Hematopoietic multipotent progenitor cell (in vitro differentiated cells): ENCODE data around the gene SLC66A1. TPM values are rescaled to one million over a fixed set of nuclear protein-coding genes. Genes with fewer than 3 reads are reported as not detected.
A peak's percentile ranks its signal among the peaks of the same experiment; 100 is the strongest.

Experiments used
- DNase-seq, 3 donors: peaks; one replicate each; pipeline ENCODE4 v3.0.0-alpha.2; 2011 to 2015; ENCODE audit warnings: low read depth in 2 of 3, low spot score in 2 of 3
- total RNA-seq: library from RNA; depleted of rRNA; stranded (reverse); fragments of >200 nt; gene quantifications from one replicate; pipeline ENCODE4 v1.2.3, GENCODE V29; 2012

Gene SLC66A1
- total RNA-seq, 1 donor, result 21.5 TPM

DNA sequence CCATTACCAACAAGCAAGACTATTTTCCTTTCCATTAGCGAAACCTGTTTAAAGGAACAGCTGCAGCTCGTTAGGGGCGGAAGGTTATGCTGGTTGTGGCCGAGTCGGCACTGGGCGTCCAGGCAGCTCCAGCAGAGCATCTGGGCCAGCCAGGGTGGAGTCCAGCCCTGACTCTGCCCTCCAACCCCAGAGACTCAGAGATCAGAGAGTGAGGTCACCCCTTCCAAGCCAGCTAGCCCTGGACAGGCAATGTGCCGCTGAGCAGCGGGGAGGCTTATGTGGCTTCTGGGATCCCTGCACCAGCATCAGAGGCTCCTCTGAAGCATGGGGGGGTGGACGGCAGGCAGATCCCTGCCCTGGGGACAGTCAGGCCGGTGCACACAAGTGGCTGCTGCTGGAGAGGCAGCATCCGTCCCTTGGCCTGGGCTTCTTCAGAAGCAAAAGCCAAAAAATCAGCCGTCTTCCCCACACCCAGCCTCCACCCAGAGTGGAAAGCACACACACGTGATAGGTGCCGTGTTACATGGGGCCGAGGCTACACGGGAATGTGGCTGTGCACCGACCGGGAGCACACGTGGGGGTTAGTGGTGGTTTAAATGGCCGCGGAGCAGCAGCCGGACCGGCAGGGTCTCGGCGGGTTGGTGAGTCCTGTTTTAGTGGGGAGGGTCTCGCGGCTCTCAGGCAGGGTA lies 30.1 kb downstream of the SLC66A1 start:
- DNase-seq, result no peak

DNA sequence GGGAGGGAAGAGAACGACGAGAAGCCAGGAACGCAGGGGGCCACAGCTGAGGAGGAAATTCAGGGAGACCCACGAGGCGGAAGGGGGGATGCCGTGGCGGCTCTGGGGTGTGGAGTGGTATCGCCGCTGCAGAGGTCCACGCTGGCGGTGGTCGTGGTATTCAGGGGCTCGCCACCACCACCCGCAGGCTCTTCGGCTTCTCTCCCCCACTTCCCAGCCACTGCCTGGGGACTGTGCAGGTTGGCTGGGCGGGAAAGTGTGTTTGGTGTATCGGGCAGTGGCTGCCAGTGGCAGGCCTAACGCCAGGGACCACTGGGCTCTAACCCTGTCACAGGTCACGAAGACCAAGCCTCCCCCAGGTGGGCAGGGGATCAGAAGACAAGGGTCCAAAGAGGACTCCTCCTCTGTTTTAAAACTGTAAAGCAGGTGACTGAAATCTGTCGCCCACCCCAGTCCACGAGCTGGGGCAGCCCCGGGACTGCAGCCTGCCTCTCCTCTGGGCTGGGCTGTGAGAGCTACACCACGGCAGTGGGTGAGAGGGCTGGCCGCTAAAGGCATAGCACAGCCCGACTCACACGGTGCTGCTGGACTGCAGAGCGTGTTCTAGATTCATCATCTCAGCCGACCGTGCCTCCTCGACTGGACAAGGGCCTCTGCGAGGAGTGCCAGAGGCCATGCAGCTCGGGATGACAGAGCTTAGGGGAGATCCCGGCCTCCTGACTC lies 30.9 kb downstream of the SLC66A1 start:
- DNase-seq, result no peak

DNA sequence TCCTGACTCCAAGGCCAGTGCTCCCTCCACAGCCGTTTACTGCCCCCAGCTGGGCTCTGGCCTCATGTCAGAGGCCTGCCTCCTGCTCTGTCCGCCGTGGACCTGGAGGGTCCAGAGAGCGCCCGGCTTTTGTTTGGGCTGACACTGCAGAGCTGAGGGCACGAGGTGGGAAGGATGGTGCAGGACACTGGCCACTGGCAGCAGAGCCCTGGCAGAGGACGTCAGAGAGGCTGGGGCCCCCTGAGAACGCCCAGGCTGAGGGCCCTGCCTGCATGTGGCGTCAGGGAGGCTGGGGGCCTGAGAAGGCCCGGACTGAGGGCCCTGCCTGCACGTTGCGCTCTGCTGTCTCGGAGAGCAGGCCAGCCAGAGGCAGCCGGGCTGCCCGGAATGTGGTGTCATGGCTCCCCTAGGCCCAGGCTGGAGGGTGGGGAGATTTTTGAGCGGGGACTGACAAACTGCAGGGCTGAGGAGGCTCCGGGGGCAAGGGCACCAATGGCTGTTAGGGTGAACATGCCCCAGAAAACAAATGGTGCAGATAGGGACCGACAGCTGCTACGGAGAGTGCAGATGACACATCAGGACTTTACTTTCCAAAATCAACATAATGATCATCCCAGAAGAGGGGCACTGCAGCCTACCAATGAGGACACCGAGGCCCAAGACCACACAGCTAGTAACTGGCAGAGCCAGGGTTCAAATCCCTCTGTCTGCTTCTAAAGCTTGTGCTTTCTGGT lies 31.7 kb downstream of the SLC66A1 start:
- no peak for DNase-seq

DNA sequence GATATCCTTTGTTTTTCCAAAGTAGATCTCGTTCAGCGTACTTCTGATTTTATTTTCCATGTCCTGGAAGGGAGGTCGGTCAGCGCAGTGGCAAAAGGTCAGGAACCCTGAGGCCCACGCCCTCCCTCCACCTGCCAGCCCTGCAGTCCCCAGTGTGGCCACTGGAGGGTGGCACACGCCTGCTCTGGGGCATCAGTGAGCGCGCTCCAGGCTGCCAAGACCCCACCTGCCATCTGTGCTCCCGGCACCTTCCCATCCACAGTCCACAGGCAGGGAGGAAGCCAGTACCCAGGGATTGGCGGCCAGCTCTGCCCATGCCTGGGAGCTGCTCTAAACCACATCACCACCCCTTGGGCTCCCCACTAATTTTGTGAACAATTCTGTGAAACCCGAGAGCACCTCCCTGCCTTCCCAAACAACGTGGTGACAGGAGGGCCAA lies 32.3 kb downstream of the SLC66A1 start:
- peak in 2 of 3 donors; percentile 30 to 52 for DNase-seq

DNA sequence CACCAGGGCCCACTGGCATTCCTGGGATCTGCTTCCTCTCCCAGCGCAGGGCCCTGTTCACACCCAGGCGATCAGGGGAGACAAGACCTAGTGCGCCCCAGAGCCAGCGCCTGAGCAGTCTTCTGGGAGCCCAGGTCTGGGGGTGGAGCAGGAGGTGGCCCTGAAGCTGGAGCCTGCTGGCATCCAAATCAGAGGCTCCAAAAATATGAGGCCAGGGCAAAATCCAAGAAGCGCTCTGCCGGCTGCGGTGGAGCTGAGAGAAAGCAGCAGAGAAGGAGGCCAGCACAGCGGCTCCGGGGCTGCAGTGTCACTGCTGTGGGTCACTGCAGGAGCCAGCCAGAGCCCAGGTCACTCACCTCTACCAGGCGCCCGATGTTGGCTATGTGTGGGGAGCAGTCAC lies 32.7 kb downstream of the SLC66A1 start:
- no peak for DNase-seq

DNA sequence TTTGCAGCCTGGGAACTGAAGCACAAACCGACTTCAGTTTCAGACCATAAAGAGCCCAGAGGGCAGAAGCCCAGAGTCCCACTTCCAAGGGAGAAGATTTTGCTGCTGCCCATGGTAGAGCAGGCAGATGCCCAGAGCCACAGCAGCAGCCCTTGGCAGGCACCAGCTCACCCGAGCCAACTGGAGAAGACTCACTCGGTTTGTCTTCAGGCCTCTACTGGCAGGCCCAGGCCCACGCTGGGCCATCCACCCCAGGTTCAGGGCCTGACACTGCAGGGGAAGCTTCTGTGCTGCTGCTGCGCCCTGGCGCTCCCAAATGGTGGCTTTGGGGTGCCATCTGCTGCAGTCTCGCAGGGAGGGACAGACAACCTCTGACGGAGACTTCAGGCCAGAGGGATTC lies 33.3 kb downstream of the SLC66A1 start:
- DNase-seq, result no peak

DNA sequence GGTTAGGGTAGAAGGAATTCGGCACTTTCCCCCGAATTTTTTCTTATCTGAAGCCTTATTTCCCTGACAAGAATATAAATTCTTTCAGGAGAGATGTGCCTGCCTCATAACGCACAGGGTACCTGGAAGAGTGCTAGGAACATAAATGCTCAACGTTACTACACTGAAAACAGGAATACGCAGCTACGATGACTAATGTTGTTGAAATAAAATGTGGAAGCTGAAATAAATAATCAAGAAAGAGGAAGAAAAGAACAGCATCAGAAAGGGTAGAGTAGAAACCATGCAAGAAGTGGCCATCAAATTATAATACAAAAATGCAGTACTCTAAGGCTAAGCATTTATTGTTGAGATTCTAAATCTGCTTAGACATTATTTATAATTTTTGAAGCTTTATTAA lies 33.9 kb downstream of the SLC66A1 start:
- no peak for DNase-seq

DNA sequence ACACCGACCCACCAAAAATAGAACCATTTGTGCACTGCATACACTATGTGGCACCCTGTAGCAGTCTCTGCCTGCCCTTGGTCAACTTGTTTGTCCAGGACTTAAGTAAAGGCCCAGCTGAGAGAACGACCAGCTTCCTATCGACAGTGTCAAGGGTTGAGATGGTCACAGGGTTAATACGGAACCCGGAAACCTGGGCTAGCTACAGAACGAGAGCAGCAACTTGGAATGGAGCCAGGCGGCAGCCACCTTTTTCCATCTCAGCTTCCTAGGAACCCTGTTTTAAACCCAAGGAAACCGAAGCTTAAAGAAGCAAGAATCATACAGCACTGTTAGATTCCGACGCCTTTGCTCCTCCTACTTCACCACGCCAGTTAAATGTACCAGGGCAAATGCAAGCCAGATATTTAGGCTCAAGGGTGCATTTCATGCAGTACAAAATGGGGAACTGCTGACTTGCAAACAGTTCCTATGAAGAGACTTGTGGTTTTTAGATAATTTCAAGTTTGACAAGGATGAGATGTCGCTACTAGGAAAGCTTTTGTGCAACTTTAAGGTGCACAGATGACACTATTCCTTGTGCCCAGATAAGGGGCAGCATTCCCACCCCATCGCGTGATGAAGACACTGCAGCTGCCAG lies 35.5 kb downstream of the SLC66A1 start:
- DNase-seq, result peak in 2 of 3 donors; percentile 19 to 40

DNA sequence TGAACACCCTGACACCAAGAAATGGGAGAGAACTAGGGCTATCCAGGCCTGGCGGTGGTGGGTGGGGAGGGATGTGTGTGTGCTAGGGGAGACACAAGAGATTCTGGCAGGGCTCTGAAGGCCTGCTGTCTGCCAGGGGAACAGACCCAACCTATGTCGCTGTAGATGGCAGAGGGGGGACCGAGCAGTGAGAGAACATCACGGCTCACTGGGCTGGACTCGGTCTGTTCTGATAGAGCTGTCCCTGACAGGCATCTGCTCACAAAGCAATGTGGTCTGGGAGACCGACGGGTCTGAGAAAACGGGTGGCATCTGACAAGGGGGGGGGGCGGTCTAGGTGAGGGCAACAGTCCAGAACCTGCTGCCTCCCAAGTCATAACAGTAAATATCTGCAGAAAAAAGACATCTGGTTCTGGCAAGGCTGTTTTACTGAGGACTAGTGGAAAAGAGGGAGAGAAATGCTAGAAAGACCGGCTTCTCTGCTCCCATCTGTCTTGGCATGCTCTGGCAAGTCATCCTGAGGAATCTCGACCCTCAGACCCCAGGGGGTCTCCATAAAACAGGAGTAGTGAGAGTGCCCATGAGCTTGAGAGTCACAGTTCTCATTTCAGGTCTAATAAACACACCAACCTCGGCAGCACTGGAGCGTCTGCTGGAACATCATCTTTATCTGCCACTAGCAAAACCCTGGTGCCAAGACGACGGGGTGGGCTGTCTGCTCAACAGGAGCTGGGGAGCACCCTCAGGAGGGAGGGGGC lies 36.5 kb downstream of the SLC66A1 start:
- no peak for DNase-seq

DNA sequence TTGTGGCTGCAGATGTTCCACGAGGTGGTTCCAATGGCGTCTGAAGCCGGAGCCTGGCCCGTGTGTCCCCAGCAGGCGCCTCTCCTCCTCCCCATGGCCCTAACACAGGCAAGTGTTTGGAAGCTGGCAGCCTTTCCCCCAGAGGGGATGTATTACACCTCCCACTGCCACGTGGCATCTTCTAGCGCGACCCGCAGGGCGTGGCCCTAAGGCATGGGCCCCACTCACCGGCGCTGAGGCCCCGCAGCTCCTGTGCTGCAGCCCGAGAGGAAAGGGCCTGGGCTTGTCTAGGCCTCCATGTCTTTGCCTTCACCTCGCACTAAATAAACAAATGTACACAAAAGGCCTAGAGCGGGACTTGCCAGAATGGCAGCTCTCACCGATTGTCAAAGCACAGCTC lies 37.9 kb downstream of the SLC66A1 start:
- DNase-seq, result no peak

DNA sequence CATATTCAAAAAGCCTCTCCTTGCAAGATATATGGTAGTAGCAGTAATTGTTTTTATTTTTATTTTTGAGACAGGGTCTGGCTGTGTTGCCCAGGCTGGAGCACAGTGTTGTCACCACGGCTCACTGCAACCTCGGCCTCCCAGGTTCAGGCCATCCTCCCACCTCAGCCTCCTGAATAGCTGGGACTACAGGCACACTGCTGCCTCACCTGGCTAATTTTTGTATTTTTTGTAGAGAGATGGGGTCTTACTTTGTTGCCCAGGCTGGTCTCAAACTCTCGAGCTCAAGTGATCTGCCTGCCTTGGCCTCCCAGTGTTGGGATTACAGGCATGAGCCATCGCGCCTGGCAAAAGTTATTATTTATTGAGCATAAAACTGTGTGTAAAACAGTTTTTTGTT lies 38.4 kb downstream of the SLC66A1 start:
- no peak for DNase-seq

DNA sequence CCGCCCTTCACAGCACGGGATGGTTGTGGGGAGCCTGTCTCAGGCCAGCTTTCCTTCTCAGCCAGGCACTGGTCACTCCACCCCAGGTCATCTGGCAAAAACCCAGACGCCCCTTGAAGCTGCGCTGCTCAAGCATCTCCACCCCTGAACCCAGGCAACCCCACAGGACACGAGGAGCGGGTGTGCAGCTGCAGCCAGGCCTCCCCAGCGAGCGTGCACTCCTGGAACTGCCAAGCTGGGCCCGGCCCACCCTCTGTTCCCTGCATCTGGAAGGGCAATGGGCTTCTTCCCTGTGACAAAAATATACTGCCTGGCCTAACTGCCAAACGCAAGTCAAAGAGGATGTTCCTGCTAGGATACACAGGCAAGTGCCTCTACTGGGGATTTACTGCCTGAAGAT lies 39.7 kb downstream of the SLC66A1 start:
- no peak for DNase-seq

DNA sequence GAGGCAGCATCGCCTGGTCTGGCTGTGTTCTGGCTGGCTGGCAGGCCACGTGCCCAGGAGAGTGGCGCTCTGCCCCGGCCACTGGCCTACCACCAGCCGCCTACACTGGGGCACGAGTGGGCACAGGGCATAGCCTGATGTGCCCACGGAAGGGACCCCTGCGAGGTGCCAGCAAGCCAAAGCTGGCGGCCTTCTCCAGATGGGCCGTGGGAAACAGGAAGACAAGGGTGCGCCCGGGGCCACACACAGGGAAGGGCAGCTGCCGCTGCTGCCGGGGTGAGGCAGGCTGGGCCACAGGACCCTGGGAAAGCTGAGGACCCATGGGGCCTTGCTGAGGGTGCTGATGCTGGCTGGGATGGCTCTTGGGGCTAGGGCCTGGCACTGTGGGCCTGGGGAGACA lies 40.7 kb downstream of the SLC66A1 start:
- no peak for DNase-seq

DNA sequence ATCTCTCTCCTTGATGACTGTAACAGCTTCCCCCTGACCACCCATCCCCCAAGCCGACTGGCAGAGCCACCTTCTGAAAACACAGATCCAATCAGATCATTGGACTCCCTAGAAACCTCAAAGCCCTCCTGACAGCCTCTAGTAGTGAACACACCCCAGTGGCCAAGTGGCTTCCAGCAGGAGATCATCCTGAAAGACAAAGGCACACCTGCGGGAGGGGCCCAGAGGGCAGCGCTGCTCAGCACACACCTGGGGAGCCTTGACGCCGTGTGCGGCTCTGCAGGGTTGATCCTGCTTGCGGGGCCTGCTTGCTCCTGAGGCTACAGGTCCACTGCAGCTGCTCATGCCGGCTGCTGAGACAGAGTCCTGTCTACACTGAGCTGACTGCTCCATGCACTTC lies 41.5 kb downstream of the SLC66A1 start:
- DNase-seq, result no peak

DNA sequence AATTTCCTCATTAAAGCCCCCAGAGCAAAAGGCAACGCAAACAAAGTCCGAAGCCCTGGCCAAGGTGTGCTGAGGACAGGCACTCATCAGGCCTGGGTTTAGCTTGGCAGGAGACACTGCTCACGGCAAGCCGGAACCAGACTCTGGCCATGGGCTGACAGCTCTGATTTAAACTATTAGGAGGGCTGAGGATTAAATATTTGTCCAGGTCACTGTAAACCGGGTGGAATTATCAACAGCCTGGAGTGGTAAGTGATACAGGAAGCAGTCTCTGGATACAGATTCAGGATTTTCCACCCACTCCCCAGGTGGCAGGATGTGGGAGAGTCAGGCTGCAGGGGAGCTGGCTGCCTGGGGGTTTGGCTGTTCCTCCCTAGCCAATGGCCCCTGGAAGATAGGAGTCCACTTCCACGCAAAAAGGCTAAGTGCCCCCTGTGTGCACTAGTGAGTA lies 42.4 kb downstream of the SLC66A1 start:
- no peak for DNase-seq

DNA sequence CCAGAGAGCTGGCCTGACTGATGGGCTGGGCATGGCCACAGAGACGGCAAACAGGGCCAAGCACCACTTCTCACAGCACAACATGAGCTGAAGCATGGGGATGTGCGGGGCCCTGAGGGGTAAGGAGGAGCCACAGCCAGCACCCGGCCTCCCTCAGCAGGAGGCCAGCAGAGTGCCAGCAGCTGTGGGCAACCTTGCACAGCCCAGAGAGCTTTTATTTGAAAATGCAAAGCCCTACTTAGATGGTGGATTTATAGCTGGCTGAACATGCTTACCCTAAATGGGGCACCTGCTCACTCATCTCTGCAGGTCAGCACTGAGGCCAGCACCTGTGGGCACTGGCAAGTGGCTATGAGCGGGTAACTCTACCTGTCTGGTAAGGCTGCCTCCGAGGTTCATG lies 44.1 kb downstream of the SLC66A1 start:
- DNase-seq, result no peak

DNA sequence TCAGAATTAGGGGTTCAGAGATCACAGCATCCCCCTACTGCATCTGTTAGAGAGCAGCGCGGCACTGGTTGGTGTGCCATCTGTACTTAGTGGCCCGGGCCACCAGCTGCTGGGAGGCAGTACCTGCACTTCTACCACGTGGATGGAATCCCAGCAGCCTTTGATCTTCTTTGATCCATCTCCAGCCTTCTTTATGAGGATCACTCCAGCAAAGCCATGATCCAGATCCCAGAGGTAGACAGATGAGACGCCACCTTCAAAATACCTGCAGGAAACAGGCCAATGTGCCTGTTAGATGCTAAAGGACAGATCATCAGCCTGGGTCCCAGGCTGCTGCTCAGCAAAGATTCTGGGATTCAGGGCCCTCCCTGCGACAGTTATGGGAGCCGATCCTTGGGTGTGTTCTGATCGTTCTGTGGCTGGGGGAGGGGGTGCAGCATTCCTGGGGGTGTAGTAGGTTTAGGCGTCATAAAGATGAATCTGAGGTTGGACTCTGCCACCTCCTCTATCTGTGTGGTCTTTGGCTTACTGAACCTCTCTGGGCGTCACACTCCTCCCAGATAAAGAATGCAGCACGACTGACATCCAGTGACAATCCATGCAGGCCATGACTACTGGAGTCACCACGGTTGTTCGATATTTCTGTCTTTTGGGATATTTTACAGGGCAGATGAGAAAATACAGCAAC lies 45.3 kb downstream of the SLC66A1 start:
- DNase-seq, result no peak

DNA sequence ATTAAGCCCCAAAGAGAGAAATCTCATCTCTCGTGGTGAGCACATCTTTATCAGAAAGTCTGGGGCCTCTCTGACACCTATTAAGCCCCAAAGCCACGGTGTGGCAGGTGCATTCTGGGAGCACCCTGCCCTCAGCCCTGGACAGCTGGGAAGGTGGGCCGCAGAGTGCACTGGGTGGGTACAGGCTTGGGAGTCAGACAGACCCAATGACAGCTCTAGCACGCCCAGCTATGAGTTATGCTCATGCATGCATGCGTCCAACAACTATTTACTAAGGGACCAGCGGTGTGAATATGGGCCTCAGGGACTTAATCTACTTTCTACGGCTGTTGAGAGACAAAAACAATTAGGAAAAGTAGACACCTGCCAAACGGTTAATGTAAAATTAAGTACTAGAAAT lies 46.6 kb downstream of the SLC66A1 start:
- DNase-seq, result no peak

DNA sequence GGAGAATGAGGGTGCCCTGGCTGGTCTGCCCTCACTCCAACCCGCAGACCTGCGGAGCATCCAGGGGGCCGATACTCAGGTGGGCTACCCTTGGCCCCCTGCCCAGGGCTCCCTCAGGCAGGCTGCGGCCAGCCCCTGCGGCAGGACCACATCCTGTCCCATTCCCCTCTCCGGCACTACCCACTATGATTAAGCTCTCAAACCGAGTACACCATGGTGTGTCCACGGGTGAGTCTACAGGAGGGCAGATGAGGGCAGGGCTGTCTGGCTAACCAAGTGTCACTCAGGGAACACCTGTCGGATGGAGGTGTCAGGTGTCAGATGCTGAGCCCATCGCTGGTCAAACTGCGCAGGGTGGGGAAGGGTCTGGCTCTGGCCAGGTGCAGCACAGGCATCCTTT lies 47.2 kb downstream of the SLC66A1 start:
- no peak for DNase-seq

DNA sequence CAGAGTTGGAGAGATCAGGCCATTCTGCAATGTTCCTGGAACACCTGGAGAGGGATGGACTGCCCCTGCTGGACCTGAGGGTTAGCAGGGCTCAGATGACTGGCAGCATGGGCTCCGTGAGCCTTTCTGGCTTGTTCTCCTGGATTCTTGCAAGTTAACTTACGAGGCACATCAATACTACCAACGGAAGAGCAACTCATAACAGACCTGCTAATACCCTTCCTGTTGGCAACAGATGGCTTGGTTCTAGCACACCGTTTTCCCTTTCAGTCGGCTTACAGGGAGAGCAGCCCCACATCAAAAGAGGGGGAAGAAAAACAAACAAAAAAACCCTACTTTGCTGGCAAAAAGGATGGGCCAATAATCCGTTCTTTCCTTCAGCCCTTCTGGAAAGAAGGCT lies 47.9 kb downstream of the SLC66A1 start:
- DNase-seq, result peak in 1 of 3 donors; percentile 72
